ENCODE measurements around the gene NDUFAF3.

DNA sequence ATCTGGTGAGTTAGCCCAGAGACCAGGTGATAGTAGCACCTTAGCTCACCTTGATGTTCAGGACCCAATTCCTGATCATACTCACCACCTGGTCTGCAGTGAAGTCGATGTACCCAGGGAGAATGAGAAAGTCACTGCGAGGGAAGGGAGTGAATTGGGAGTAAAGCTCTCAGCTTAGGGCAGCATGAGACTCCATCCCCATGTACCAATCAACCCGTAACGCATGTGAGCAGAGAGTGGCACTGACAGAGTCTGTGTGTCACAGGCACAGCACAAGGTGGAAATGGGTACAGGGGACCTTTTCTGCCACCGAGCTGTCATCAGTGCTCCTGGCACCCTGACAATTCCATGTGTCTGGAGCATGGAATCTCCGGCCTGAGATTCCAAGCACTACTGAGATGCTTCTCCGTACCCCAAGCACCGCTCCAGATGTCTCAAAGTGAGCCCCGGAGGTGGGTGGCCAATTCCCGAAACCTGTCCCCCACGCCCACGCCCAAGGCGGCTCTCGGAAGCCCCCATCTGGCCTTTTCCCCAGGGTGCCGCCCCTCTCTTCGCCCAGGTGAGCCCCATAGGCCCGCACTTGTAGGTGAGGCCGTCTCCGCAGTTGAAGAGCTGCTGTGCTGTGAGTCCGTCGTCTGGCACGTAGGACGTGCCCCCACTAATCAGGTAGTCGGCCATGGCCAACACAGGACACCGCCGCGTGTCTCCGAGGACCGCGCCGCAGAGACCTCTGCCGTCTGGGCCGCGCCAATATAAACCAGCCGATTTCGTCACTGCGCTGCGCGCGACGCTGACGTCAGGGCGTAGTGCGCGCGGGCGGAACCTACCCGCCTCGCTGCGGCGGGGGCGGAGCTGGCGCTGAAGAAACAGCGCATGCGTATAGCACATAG, 7.0 kb downstream of the NDUFAF3 start, which contains the start of gene IMPDH2:
- TF ChIP-seq CTCF (IDR thresholded peaks at IDR 0.05; ENCODE audit: poor library complexity), result peak; percentile 8
- no peak for TF ChIP-seq EZH2 (IDR thresholded peaks at IDR 0.05; ENCODE audit: borderline replicate concordance)

All from hepatocyte (in vitro differentiated cells).